SK-N-SH treated with all-trans-retinoic acid at 6 μM for 48 hours (cell line): ENCODE measurements around the gene BMP2.

Experiments used
- ATAC-seq: fragments of 200-7000 bp; cut with Tn5 transposase; 3 replicates; pipeline ENCODE4 v1.9.1; 2020; ENCODE audit warnings: mild to moderate bottlenecking, moderate library complexity
- ARNTL ChIP-seq: fragments of 450-650 bp; formaldehyde crosslinking; IDR thresholded peaks from 2 replicates; pipeline ENCODE4 v1.5.0; 2020; ENCODE audit warnings: low read depth, mild to moderate bottlenecking, moderate library complexity, borderline replicate concordance
- BACH2 ChIP-seq: fragments of 250-450 bp; sonication (Bioruptor Pico); IDR thresholded peaks from 2 replicates; pipeline ENCODE4 v1.9.0; 2021; ENCODE audit warnings: mild to moderate bottlenecking, borderline replicate concordance
- CSDC2 ChIP-seq: fragments of 250-450 bp; sonication (Bioruptor Pico); IDR thresholded peaks from 2 replicates; pipeline ENCODE4 v1.5.0; 2020; ENCODE audit warnings: mild to moderate bottlenecking, moderate library complexity
- ESRRG ChIP-seq: fragments of 250-450 bp; sonication (Bioruptor Pico); IDR thresholded peaks from 2 replicates; pipeline ENCODE4 v1.6.1; 2021; ENCODE audit warnings: mild to moderate bottlenecking
- GLIS3 ChIP-seq: fragments of 250-450 bp; sonication (Bioruptor Pico); IDR thresholded peaks from 2 replicates; pipeline ENCODE4 v1.5.0; 2020; ENCODE audit warnings: mild to moderate bottlenecking, moderate library complexity
- ISL1 ChIP-seq: fragments of 250-450 bp; sonication (Bioruptor Pico); IDR thresholded peaks from 2 replicates; pipeline ENCODE4 v2.1.2; 2022; ENCODE audit warnings: mild to moderate bottlenecking, moderate library complexity
- OSR1 ChIP-seq: fragments of 250-450 bp; sonication (Bioruptor Pico); IDR thresholded peaks from 2 replicates; pipeline ENCODE4 v1.8.0; 2022; ENCODE audit warnings: moderate library complexity, mild to moderate bottlenecking, inconsistent platforms
- PPARA ChIP-seq: fragments of 250-450 bp; sonication (Bioruptor Pico); IDR thresholded peaks from 2 replicates; pipeline ENCODE4 v1.5.0; 2020; ENCODE audit warnings: mild to moderate bottlenecking, borderline replicate concordance
- RARB ChIP-seq: fragments of 250-450 bp; sonication (Bioruptor Pico); IDR thresholded peaks from 2 replicates; pipeline ENCODE4 v1.8.0; 2021; ENCODE audit warnings: mild to moderate bottlenecking, moderate library complexity
- SNAI2 ChIP-seq: fragments of 250-450 bp; sonication (Bioruptor Pico); IDR thresholded peaks from 2 replicates; pipeline ENCODE4 v1.5.0; 2020; ENCODE audit warnings: mild to moderate bottlenecking, moderate library complexity
- TCF4 ChIP-seq: fragments of 250-450 bp; sonication (Bioruptor Pico); IDR thresholded peaks from 2 replicates; pipeline ENCODE4 v1.8.0; 2021; ENCODE audit warnings: mild to moderate bottlenecking, moderate library complexity, borderline replicate concordance
- TOX ChIP-seq: fragments of 250-450 bp; sonication (Bioruptor Pico); IDR thresholded peaks from 2 replicates; pipeline ENCODE4 v1.8.0; 2021; ENCODE audit warnings: mild to moderate bottlenecking, moderate library complexity, borderline replicate concordance
- ZC3H10 ChIP-seq: fragments of 250-450 bp; sonication (Bioruptor Pico); IDR thresholded peaks from 2 replicates; pipeline ENCODE4 v1.5.1; 2021; ENCODE audit warnings: mild to moderate bottlenecking, moderate library complexity
- ZFP30 ChIP-seq: fragments of 450-650 bp; formaldehyde crosslinking; IDR thresholded peaks from 2 replicates; pipeline ENCODE4 v1.5.0; 2022; ENCODE audit warnings: mild to moderate bottlenecking, moderate library complexity
- ZNF565 ChIP-seq: fragments of 450-650 bp; formaldehyde crosslinking; conservative IDR thresholded peaks from 2 replicates; pipeline ENCODE4 v1.5.0; 2020; ENCODE audit warnings: low read depth, mild to moderate bottlenecking, moderate library complexity
- ZNF70 ChIP-seq: fragments of 450-650 bp; formaldehyde crosslinking; IDR thresholded peaks from 2 replicates; pipeline ENCODE4 v1.5.0; 2020; ENCODE audit warnings: mild to moderate bottlenecking, moderate library complexity
- ZNF8 ChIP-seq: fragments of 450-650 bp; formaldehyde crosslinking; IDR thresholded peaks from 2 replicates; pipeline ENCODE4 v1.5.0; 2020; ENCODE audit warnings: mild to moderate bottlenecking, moderate library complexity
- TF ChIP-seq, protein P1 (sequence below): fragments of 250-450 bp; sonication (Bioruptor Pico); IDR thresholded peaks from 2 replicates; pipeline ENCODE4 v1.8.0; 2021; ENCODE audit warnings: low read depth, mild to moderate bottlenecking, moderate library complexity, borderline replicate concordance
- TF ChIP-seq, protein P2 (sequence below): fragments of 250-450 bp; sonication (Bioruptor Pico); IDR thresholded peaks from 2 replicates; pipeline ENCODE4 v1.5.0; 2020; ENCODE audit warnings: mild to moderate bottlenecking, moderate library complexity
- TF ChIP-seq, protein P3 (sequence below): fragments of 250-450 bp; sonication (Bioruptor Pico); IDR thresholded peaks from 2 replicates; pipeline ENCODE4 v1.5.1; 2020; ENCODE audit warnings: low read depth, mild to moderate bottlenecking, moderate library complexity
- TF ChIP-seq, protein P4 (sequence below): fragments of 250-450 bp; sonication (Bioruptor Pico); IDR thresholded peaks from 2 replicates; pipeline ENCODE4 v1.5.1; 2021; ENCODE audit warnings: mild to moderate bottlenecking, moderate library complexity
- TF ChIP-seq, protein P5 (sequence below): fragments of 250-450 bp; sonication (Bioruptor Pico); IDR thresholded peaks from 2 replicates; pipeline ENCODE4 v1.8.0; 2020; ENCODE audit warnings: mild to moderate bottlenecking, moderate library complexity, borderline replicate concordance

BMP2 gene

DNA sequence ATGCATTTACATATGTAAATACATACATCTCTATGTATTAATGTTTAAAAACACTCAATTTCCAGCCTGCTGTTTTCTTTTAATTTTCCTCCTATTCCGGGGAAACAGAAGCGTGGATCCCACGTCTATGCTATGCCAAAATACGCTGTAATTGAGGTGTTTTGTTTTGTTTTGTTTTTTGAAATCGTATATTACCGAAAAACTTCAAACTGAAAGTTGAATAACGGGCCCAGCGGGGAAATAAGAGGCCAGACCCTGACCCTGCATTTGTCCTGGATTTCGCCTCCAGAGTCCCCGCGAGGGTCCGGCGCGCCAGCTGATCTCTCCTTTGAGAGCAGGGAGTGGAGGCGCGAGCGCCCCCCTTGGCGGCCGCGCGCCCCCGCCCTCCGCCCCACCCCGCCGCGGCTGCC is 355 bp upstream of the BMP2 start:
- ATAC-seq: no peak
- TF ChIP-seq RARB (no peak), TCF4 (CRISPR knock-in tag) (no peak), BACH2 (no peak), TOX (CRISPR knock-in tag) (no peak), ZNF565 (CRISPR knock-in tag) (no peak), ZC3H10 (CRISPR knock-in tag) (no peak), ESRRG (CRISPR knock-in tag) (no peak), CSDC2 (CRISPR knock-in tag) (no peak)
- TF ChIP-seq, protein P1, sequence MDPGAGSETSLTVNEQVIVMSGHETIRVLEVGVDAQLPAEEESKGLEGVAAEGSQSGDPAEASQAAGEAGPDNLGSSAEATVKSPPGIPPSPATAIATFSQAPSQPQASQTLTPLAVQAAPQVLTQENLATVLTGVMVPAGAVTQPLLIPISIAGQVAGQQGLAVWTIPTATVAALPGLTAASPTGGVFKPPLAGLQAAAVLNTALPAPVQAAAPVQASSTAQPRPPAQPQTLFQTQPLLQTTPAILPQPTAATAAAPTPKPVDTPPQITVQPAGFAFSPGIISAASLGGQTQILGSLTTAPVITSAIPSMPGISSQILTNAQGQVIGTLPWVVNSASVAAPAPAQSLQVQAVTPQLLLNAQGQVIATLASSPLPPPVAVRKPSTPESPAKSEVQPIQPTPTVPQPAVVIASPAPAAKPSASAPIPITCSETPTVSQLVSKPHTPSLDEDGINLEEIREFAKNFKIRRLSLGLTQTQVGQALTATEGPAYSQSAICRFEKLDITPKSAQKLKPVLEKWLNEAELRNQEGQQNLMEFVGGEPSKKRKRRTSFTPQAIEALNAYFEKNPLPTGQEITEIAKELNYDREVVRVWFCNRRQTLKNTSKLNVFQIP (CRISPR knock-in tag): no peak

DNA sequence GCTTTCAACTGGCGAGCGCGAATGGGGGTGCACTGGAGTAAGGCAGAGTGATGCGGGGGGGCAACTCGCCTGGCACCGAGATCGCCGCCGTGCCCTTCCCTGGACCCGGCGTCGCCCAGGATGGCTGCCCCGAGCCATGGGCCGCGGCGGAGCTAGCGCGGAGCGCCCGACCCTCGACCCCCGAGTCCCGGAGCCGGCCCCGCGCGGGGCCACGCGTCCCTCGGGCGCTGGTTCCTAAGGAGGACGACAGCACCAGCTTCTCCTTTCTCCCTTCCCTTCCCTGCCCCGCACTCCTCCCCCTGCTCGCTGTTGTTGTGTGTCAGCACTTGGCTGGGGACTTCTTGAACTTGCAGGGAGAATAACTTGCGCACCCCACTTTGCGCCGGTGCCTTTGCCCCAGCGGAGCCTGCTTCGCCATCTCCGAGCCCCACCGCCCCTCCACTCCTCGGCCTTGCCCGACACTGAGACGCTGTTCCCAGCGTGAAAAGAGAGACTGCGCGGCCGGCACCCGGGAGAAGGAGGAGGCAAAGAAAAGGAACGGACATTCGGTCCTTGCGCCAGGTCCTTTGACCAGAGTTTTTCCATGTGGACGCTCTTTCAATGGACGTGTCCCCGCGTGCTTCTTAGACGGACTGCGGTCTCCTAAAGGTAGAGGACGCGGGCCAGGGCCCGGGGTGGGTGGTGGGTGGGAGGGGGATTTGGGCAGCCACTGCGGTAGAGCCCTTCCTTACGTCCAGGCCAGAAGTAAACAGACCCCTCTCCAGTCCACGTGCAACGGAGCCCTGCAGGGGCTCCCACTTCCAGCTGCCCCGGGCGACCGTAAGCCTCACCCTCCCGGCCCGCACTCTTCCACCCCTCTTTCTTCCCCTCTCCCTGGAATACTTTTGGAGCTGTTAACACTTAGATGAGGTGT is 998 bp downstream of the BMP2 start:
- ATAC-seq: peak; percentile 28
- TF ChIP-seq PPARA (CRISPR knock-in tag) (no peak), OSR1 (CRISPR knock-in tag) (no peak), ARNTL (CRISPR knock-in tag) (no peak), ZNF8 (CRISPR knock-in tag) (no peak)

DNA sequence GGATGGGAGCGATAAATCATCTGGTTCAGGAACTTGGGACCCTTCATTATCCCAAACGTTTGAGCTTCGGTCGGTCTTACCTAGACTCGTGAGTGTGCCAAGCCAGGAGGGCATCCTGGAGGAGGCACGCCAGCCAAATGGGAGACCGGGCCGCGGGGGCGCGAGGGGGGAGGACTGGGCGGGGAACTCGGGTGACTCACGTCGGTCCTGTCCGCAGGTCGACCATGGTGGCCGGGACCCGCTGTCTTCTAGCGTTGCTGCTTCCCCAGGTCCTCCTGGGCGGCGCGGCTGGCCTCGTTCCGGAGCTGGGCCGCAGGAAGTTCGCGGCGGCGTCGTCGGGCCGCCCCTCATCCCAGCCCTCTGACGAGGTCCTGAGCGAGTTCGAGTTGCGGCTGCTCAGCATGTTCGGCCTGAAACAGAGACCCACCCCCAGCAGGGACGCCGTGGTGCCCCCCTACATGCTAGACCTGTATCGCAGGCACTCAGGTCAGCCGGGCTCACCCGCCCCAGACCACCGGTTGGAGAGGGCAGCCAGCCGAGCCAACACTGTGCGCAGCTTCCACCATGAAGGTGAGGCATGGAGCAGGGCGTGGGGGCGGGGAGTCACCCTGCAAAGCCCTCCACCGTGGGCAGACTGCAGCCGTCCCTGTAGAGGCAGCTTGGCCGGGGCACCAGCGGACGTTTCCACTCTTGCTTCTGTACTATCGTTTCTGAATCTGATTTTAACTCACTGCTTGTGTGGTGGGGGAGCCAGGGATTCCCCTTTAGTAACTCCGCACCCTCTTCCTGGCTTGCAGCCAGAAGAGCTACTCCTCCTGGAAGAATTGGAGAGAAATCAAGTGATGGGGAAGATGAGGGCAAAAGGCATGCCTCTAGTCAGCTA is 2.7 kb downstream of the BMP2 start:
- TF ChIP-seq, protein P2, sequence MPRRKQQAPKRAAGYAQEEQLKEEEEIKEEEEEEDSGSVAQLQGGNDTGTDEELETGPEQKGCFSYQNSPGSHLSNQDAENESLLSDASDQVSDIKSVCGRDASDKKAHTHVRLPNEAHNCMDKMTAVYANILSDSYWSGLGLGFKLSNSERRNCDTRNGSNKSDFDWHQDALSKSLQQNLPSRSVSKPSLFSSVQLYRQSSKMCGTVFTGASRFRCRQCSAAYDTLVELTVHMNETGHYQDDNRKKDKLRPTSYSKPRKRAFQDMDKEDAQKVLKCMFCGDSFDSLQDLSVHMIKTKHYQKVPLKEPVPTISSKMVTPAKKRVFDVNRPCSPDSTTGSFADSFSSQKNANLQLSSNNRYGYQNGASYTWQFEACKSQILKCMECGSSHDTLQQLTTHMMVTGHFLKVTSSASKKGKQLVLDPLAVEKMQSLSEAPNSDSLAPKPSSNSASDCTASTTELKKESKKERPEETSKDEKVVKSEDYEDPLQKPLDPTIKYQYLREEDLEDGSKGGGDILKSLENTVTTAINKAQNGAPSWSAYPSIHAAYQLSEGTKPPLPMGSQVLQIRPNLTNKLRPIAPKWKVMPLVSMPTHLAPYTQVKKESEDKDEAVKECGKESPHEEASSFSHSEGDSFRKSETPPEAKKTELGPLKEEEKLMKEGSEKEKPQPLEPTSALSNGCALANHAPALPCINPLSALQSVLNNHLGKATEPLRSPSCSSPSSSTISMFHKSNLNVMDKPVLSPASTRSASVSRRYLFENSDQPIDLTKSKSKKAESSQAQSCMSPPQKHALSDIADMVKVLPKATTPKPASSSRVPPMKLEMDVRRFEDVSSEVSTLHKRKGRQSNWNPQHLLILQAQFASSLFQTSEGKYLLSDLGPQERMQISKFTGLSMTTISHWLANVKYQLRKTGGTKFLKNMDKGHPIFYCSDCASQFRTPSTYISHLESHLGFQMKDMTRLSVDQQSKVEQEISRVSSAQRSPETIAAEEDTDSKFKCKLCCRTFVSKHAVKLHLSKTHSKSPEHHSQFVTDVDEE (CRISPR knock-in tag): no peak
- TF ChIP-seq CSDC2 (CRISPR knock-in tag) (no peak), RARB (no peak), ISL1 (CRISPR knock-in tag) (no peak), SNAI2 (CRISPR knock-in tag) (no peak), ARNTL (CRISPR knock-in tag) (no peak), ESRRG (CRISPR knock-in tag) (no peak), ZNF70 (CRISPR knock-in tag) (no peak), ZNF565 (CRISPR knock-in tag) (no peak), PPARA (CRISPR knock-in tag) (no peak), ZC3H10 (CRISPR knock-in tag) (no peak), GLIS3 (CRISPR knock-in tag) (no peak), ZFP30 (CRISPR knock-in tag) (no peak)
- TF ChIP-seq, protein P1 (CRISPR knock-in tag): no peak
- TF ChIP-seq, protein P3, sequence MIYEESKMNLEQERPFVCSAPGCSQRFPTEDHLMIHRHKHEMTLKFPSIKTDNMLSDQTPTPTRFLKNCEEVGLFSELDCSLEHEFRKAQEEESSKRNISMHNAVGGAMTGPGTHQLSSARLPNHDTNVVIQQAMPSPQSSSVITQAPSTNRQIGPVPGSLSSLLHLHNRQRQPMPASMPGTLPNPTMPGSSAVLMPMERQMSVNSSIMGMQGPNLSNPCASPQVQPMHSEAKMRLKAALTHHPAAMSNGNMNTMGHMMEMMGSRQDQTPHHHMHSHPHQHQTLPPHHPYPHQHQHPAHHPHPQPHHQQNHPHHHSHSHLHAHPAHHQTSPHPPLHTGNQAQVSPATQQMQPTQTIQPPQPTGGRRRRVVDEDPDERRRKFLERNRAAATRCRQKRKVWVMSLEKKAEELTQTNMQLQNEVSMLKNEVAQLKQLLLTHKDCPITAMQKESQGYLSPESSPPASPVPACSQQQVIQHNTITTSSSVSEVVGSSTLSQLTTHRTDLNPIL (CRISPR knock-in tag): no peak
- TF ChIP-seq, protein P4, sequence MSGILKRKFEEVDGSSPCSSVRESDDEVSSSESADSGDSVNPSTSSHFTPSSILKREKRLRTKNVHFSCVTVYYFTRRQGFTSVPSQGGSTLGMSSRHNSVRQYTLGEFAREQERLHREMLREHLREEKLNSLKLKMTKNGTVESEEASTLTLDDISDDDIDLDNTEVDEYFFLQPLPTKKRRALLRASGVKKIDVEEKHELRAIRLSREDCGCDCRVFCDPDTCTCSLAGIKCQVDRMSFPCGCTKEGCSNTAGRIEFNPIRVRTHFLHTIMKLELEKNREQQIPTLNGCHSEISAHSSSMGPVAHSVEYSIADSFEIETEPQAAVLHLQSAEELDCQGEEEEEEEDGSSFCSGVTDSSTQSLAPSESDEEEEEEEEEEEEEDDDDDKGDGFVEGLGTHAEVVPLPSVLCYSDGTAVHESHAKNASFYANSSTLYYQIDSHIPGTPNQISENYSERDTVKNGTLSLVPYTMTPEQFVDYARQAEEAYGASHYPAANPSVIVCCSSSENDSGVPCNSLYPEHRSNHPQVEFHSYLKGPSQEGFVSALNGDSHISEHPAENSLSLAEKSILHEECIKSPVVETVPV (CRISPR knock-in tag): no peak
- TF ChIP-seq, protein P5, sequence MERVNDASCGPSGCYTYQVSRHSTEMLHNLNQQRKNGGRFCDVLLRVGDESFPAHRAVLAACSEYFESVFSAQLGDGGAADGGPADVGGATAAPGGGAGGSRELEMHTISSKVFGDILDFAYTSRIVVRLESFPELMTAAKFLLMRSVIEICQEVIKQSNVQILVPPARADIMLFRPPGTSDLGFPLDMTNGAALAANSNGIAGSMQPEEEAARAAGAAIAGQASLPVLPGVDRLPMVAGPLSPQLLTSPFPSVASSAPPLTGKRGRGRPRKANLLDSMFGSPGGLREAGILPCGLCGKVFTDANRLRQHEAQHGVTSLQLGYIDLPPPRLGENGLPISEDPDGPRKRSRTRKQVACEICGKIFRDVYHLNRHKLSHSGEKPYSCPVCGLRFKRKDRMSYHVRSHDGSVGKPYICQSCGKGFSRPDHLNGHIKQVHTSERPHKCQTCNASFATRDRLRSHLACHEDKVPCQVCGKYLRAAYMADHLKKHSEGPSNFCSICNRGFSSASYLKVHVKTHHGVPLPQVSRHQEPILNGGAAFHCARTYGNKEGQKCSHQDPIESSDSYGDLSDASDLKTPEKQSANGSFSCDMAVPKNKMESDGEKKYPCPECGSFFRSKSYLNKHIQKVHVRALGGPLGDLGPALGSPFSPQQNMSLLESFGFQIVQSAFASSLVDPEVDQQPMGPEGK (CRISPR knock-in tag): no peak
- no peak for ATAC-seq
